ENCODE measurements around the gene DLG3. TPM values are rescaled to one million over a fixed set of nuclear protein-coding genes. Genes with fewer than 3 reads are reported as not detected.
"Not testable (repeated sequence)": the region's sequence is repeated elsewhere in the genome, so short reads cannot be mapped to it uniquely, and the experiment has no call there.

DLG3 gene
- total and polyA plus RNA-seq, 9 donors = 4.7 to 9.0 (median 6.0) TPM

- WGBS (ENCODE audit: insufficient coverage) = 35% methylated on average over 2 of the region's 6 CpGs
- peaks cover 7% of the 10 kb centered on the region for H3K27me3 ChIP-seq (ENCODE audit: control insufficient read depth, insufficient read depth, low read length)
- DNase-seq = no peak
Observed at GRCh38 chrX:70508296-70508911, 63.8 kb downstream of the DLG3 start.

GRCh38 chrX:70509078-70509477, 64.4 kb downstream of the DLG3 start:
- peaks cover 6% of the 10 kb centered on the region for H3K27me3 ChIP-seq (ENCODE audit: control insufficient read depth, insufficient read depth, low read length)
- DNase-seq = no peak
- no peaks in the 10 kb centered on the region for H3K4me1 ChIP-seq (ENCODE audit: control insufficient read depth, insufficient read depth, low read length)
- no peak overlapping the region for H3K27ac ChIP-seq (ENCODE audit: low read length)
- WGBS (ENCODE audit: insufficient coverage) = 60% methylated on average over 1 of the region's 4 CpGs
- no peaks in the 10 kb centered on the region for H3K9me3 ChIP-seq (replicated peaks; ENCODE audit: control insufficient read depth, low read depth, low read length)
- no peaks in the 10 kb centered on the region for H3K36me3 ChIP-seq (ENCODE audit: control insufficient read depth, insufficient read depth, low read length)
- H3K4me3 ChIP-seq (ENCODE audit: low read length) = no peak overlapping the region

More at GRCh38 chrX:70508296-70508911, 63.8 kb downstream of the DLG3 start:
- Histone ChIP-seq H3K4me1 (ENCODE audit: control insufficient read depth, insufficient read depth, low read length) (peaks cover 3% of the 10 kb centered on the region), H3K9me3 (replicated peaks; ENCODE audit: control insufficient read depth, low read depth, low read length) (no peaks in the 10 kb centered on the region), H3K36me3 (ENCODE audit: control insufficient read depth, insufficient read depth, low read length) (no peaks in the 10 kb centered on the region), H3K27ac (ENCODE audit: low read length) (no peak overlapping the region), H3K4me3 (ENCODE audit: low read length) (no peak overlapping the region)

GRCh38 chrX:70515270-70515669, 70.6 kb downstream of the DLG3 start:
- not testable (repeated sequence) for H3K27me3 ChIP-seq (ENCODE audit: control insufficient read depth, insufficient read depth, low read length); H3K4me3 ChIP-seq (ENCODE audit: low read length); DNase-seq; H3K9me3 ChIP-seq (replicated peaks; ENCODE audit: control insufficient read depth, low read depth, low read length); H3K27ac ChIP-seq (ENCODE audit: low read length); H3K36me3 ChIP-seq (ENCODE audit: control insufficient read depth, insufficient read depth, low read length); H3K4me1 ChIP-seq (ENCODE audit: control insufficient read depth, insufficient read depth, low read length)
- WGBS (ENCODE audit: insufficient coverage) = no CpG with 5 or more reads among the region's 4 CpGs

- H3K27ac ChIP-seq (ENCODE audit: low read length); DNase-seq; H3K27me3 ChIP-seq (ENCODE audit: control insufficient read depth, insufficient read depth, low read length); H3K36me3 ChIP-seq (ENCODE audit: control insufficient read depth, insufficient read depth, low read length); H3K4me1 ChIP-seq (ENCODE audit: control insufficient read depth, insufficient read depth, low read length); H3K9me3 ChIP-seq (replicated peaks; ENCODE audit: control insufficient read depth, low read depth, low read length); H3K4me3 ChIP-seq (ENCODE audit: low read length): not testable (repeated sequence)
- whole genome bisulfite sequencing (ENCODE audit: insufficient coverage) = no CpG with 5 or more reads among the region's 1 CpG
Observed at GRCh38 chrX:70515692-70516091, 71.1 kb downstream of the DLG3 start.

GRCh38 chrX:70525733-70526132, 81.1 kb downstream of the DLG3 start:
- no peaks in the 10 kb centered on the region for H3K36me3 ChIP-seq (ENCODE audit: control insufficient read depth, insufficient read depth, low read length)
- no peak for DNase-seq
- WGBS (ENCODE audit: insufficient coverage) = 73% methylated on average over 6 of the region's 8 CpGs
- H3K27ac ChIP-seq (ENCODE audit: low read length) = no peak overlapping the region
- H3K9me3 ChIP-seq (replicated peaks; ENCODE audit: control insufficient read depth, low read depth, low read length) = no peaks in the 10 kb centered on the region
- peaks cover 2% of the 10 kb centered on the region for H3K27me3 ChIP-seq (ENCODE audit: control insufficient read depth, insufficient read depth, low read length)
- H3K4me1 ChIP-seq (ENCODE audit: control insufficient read depth, insufficient read depth, low read length) = no peaks in the 10 kb centered on the region
- no peak overlapping the region for H3K4me3 ChIP-seq (ENCODE audit: low read length)

GRCh38 chrX:70527053-70527452, 82.4 kb downstream of the DLG3 start:
- H3K4me1 ChIP-seq (ENCODE audit: control insufficient read depth, insufficient read depth, low read length) = no peaks in the 10 kb centered on the region
- H3K27ac ChIP-seq (ENCODE audit: low read length) = no peak overlapping the region
- no peaks in the 10 kb centered on the region for H3K9me3 ChIP-seq (replicated peaks; ENCODE audit: control insufficient read depth, low read depth, low read length)
- DNase-seq = no peak
- H3K27me3 ChIP-seq (ENCODE audit: control insufficient read depth, insufficient read depth, low read length) = peaks cover 2% of the 10 kb centered on the region
- no peak overlapping the region for H3K4me3 ChIP-seq (ENCODE audit: low read length)
- no peaks in the 10 kb centered on the region for H3K36me3 ChIP-seq (ENCODE audit: control insufficient read depth, insufficient read depth, low read length)

- WGBS (ENCODE audit: insufficient coverage) = 46% methylated on average over 2 of the region's 3 CpGs
- H3K4me3 ChIP-seq (ENCODE audit: low read length) = no peak overlapping the region
- DNase-seq = no peak
- H3K27me3 ChIP-seq (ENCODE audit: control insufficient read depth, insufficient read depth, low read length) = peaks cover 2% of the 10 kb centered on the region
- no peaks in the 10 kb centered on the region for H3K4me1 ChIP-seq (ENCODE audit: control insufficient read depth, insufficient read depth, low read length)
- H3K9me3 ChIP-seq (replicated peaks; ENCODE audit: control insufficient read depth, low read depth, low read length) = no peaks in the 10 kb centered on the region
- no peaks in the 10 kb centered on the region for H3K36me3 ChIP-seq (ENCODE audit: control insufficient read depth, insufficient read depth, low read length)
- no peak overlapping the region for H3K27ac ChIP-seq (ENCODE audit: low read length)
Observed at GRCh38 chrX:70527610-70528345, 83.1 kb downstream of the DLG3 start.

- Histone ChIP-seq H3K36me3 (ENCODE audit: control insufficient read depth, insufficient read depth, low read length) (no peaks in the 10 kb centered on the region), H3K4me3 (ENCODE audit: low read length) (no peak overlapping the region), H3K27ac (ENCODE audit: low read length) (no peak overlapping the region), H3K27me3 (ENCODE audit: control insufficient read depth, insufficient read depth, low read length) (no peaks in the 10 kb centered on the region), H3K9me3 (replicated peaks; ENCODE audit: control insufficient read depth, low read depth, low read length) (no peaks in the 10 kb centered on the region), H3K4me1 (ENCODE audit: control insufficient read depth, insufficient read depth, low read length) (no peaks in the 10 kb centered on the region)
- WGBS (ENCODE audit: insufficient coverage) = no CpG with 5 or more reads among the region's 1 CpG
- DNase-seq = no peak
Observed at GRCh38 chrX:70535198-70535597, 90.6 kb downstream of the DLG3 start.

- no peak for DNase-seq
- H3K4me3 ChIP-seq (ENCODE audit: low read length) = no peak overlapping the region
- peaks cover 2% of the 10 kb centered on the region for H3K27me3 ChIP-seq (ENCODE audit: control insufficient read depth, insufficient read depth, low read length)
- H3K27ac ChIP-seq (ENCODE audit: low read length) = no peak overlapping the region
- no peaks in the 10 kb centered on the region for H3K36me3 ChIP-seq (ENCODE audit: control insufficient read depth, insufficient read depth, low read length)
- no peaks in the 10 kb centered on the region for H3K9me3 ChIP-seq (replicated peaks; ENCODE audit: control insufficient read depth, low read depth, low read length)
- no CpG with 5 or more reads among the region's 3 CpGs for WGBS (ENCODE audit: insufficient coverage)
- no peaks in the 10 kb centered on the region for H3K4me1 ChIP-seq (ENCODE audit: control insufficient read depth, insufficient read depth, low read length)
Observed at GRCh38 chrX:70549429-70549828, 104.8 kb downstream of the DLG3 start.

GRCh38 chrX:70552130-70552704, 107.6 kb downstream of the DLG3 start:
- H3K27ac ChIP-seq (ENCODE audit: low read length) = no peak overlapping the region
- peak; percentile 13 for DNase-seq
- no peaks in the 10 kb centered on the region for H3K9me3 ChIP-seq (replicated peaks; ENCODE audit: control insufficient read depth, low read depth, low read length)
- 24% methylated on average over 2 of the region's 7 CpGs for WGBS (ENCODE audit: insufficient coverage)
- H3K4me3 ChIP-seq (ENCODE audit: low read length) = no peak overlapping the region
- H3K27me3 ChIP-seq (ENCODE audit: control insufficient read depth, insufficient read depth, low read length) = peaks cover 2% of the 10 kb centered on the region
- no peaks in the 10 kb centered on the region for H3K4me1 ChIP-seq (ENCODE audit: control insufficient read depth, insufficient read depth, low read length)
- H3K36me3 ChIP-seq (ENCODE audit: control insufficient read depth, insufficient read depth, low read length) = no peaks in the 10 kb centered on the region

All from muscle of leg (tissue), 11 donors.